HG03097 (cell line): Measurements from ENCODE around the gene P4HB.

Experiments used
- ATAC-seq: cut with Tn5 transposase; IDR thresholded peaks from one replicate; pipeline ENCODE4 v1.9.1; 2021; ENCODE audit not compliant: unreplicated experiment, low FRiP score

The P4HB gene

GRCh38 chr17:81859906-81860755 lies at the start of gene P4HB:
TSS of gene P4HB (minus strand) at chr17:81860535. CDS start at chr17:81860471, 64 bp downstream.
- no peak for ATAC-seq

GRCh38 chr17:81909231-81909630 lies 48.9 kb upstream of the P4HB start:
- ATAC-seq = no peak

- ATAC-seq = no peak
These were observed 48.5 kb upstream of the P4HB start for GRCh38 chr17:81908793-81909192.

GRCh38 chr17:81907219-81908145 lies 47.1 kb upstream of the P4HB start:
- no peak for ATAC-seq

DNA sequence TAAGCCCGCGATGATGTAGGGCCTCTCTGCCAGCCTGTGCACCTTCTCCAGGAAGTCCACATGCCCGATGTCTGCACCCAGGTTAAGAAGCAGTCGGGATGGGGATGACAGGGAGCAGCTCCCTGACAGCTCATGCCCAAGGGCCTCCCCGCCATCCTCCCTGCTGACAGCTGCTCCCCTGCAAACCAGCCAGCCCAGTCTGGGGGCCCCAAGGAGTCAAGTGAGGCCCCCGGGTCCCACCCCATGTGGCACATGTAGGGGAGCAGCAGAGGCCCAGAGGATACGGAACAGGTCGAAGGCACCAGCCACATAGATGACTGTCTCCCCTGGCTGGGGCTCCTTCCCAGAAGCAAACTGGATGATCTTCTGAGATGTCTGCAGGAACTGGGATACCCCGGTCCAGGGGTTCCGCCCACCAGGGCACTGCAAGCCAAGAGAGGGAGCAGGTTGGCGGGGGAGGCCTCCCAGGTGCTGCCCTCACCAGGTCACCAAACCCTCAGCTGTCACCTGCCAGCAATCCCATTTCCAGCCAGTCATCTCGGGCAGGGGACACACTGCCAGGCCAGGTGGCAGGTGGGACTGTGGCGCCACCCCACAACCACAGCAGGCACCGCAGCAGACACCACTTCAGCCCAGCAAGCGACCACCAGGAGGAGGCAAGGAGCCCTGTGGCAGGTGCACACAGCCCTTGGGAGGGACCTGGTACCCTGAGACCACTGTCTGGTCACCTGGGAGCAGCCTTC lies 46.3 kb upstream of the P4HB start:
- ATAC-seq = no peak

- ATAC-seq = no peak
These were observed 45.7 kb upstream of the P4HB start for GRCh38 chr17:81905993-81906392.

GRCh38 chr17:81905424-81905875 lies 45.1 kb upstream of the P4HB start:
- no peak for ATAC-seq

- ATAC-seq = no peak
These were observed 44.5 kb upstream of the P4HB start for GRCh38 chr17:81904600-81905423.

DNA sequence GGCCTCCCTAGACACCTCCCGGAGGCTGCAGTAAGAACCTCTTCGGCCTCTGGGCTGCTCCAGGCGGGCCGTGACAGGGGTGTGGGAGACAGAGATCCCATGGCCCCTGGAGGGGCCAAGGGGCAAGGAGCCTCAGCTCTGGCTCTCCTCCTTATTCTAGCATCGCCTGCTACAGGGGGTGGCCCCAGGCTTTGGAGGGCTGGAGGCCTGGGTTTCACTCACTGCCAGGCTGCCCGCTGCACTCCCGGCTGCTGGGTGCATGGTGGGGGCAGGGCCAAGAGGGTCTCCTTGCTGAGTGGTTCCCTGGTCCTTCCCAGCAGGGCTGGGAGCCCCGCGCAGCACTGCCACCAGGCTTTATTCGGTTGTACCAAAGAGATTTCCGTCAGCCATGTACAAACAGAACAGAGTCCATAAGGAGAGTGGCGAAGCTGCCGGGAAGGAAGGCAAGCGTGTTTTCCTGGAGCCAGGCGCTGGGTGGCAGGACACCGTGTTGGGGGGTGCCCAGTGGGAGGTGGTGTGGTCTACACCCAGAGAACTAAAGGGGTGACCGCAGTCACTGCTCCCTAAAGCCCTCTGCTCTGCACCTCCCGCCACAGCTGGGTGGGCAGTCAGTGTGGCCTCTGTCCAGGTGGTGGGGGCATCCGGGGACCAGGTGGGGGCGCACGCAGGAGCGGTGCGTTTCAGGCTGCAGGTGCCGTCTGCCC lies 43.7 kb upstream of the P4HB start:
- ATAC-seq = no peak

GRCh38 chr17:81903415-81903831 lies 43.1 kb upstream of the P4HB start:
- no peak for ATAC-seq

GRCh38 chr17:81902653-81903414 lies 42.5 kb upstream of the P4HB start:
- ATAC-seq = no peak

DNA sequence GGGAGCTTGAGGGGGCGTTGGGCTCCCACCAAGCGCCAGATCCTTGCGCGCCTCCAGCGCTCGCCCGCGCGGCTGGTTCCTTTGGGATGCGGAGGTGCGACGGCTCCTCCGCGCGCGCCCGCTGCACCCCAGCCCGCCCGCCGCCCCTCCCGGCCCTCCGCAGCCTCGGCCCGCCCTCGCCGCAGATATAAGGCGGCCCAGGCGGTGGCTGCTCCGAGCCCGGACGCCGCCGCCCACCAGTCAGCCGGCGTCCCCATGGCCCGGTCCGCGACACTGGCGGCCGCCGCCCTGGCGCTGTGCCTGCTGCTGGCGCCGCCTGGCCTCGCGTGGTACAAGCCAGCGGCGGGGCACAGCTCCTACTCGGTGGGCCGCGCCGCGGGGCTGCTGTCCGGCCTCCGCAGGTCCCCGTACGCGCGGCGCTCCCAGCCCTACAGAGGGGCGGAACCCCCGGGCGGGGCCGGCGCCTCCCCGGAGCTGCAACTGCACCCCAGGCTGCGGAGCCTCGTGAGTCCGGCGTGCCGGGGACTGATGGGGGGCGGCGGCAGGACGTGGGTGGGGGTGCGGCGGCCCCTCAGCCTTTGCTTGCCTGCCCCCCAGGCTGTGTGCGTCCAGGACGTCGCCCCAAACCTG lies 41.8 kb upstream of the P4HB start, which contains the start of gene NPB:
TSS of gene NPB (plus strand) at position 216 of the 630 bp plus-strand sequence. CDS start at position 256, 40 bp downstream.
- ATAC-seq = no peak

DNA sequence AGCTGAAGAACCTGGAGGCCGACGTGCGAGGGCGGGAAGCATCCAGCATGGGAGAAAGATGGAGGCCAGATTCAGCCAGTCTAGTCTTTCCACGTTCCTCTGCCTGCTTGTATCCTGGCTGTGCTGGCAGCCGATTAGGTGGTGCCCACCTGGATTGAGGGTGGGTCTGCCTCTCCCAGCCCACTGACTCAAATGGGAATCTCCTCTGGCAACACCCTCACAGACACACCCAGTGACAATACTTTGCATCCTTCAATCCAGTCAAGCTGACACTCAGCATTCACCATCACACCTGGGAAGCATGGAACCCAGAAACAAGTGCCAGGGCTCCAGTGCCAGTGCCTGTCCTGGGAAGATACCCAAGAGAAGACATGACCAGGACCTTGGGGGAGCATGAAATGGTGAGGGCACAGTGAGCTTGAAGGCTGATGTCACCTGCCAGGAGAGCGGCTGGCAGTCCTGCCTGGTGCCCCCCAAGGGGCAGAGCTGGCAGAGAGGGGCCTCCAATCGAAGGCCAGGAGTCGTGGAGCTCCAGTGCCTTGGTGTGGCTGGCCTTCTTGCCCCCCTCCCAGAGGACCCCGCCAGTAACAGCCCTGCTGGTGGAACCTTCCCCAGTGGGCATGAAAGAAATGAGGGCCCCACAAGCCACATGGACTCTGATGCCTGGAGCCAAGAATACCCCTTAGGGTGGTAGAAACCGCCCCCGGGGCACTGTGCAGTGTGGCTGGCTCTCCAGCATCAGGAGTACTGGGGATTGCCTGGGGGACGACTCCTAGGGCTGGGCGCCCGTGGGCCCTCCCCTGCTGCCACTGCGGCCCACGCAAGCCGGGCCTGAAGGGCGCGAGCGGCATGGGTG lies 41.1 kb upstream of the P4HB start:
- no peak for ATAC-seq

DNA sequence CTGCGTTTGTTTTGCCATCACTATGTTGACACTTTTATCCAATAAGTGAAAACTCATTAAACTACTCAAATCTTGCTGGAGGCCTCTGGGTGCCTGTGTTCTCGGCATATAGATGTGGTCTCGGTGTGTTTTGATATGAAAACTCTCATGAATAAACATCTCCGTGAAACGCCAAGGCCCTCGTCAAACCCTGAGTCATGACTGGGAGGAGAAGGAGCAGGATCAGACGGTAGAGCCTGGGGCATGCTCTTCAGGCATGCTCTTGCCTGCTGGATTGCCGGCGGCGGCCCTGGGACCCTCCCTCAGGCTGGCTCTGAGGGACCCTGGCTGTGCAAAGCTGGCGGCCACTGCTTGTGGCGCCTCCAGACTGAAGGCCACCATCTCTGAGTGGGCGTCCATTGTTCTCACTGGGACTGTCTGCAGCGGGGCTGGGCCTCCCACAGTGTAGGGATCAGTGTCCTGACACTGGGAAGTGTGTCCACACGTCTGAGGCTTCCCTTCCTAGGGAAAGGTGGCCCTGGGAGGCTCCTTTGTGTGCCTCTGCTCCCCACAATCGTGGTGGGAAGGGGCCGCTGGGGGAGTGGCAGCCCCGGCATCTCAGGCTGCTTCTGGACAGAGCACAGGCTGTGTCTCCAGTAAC lies 40.0 kb upstream of the P4HB start:
- ATAC-seq = no peak

DNA sequence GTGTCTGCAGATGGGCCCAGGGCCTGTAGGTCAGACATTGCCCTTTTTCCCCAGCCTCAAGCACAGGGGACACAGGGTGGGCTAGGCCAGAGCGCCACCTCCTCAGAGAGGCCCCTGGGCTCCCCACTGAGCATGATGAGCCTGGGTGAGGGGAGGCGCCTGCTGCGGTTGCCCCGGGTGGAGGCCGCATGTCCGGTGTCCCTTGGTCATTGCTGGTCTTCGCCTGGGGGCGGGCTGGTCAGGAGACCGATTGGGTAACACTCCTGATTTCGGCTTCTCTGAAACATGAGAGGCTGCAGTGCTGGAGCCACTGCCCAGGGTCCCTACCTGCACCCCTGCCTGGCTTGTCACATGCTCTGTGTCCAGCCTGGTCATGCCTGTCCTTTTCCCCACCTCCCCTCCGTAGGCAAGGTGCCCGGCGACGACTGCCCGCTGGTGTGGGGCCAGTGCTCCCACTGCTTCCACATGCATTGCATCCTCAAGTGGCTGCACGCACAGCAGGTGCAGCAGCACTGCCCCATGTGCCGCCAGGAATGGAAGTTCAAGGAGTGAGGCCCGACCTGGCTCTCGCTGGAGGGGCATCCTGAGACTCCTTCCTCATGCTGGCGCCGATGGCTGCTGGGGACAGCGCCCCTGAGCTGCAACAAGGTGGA lies 39.3 kb upstream of the P4HB start:
- no peak for ATAC-seq

GRCh38 chr17:81898885-81899284 lies 38.5 kb upstream of the P4HB start:
- no peak for ATAC-seq
